Stimulated activated CD8-positive, alpha-beta memory T cell treated with anti-CD3 and anti-CD28 coated beads, Interleukin-15, amount 100 ng/mL, for 24 hours (primary cell): ENCODE data around the gene PHKG2.

Experiments used
- DNase-seq: peaks from one replicate; pipeline ENCODE4 v3.0.0-alpha.2; 2020; ENCODE audit warnings: low read depth

The PHKG2 gene

GRCh38 chr16:30775392-30776188, 27.4 kb downstream of the PHKG2 start:
- DNase-seq: peak; percentile 33

GRCh38 chr16:30777591-30778297, 29.5 kb downstream of the PHKG2 start:
- DNase-seq: no peak

- DNase-seq: no peak
These were observed 30.5 kb downstream of the PHKG2 start for GRCh38 chr16:30778549-30779244.

GRCh38 chr16:30779596-30779995, 31.4 kb downstream of the PHKG2 start:
- DNase-seq: no peak

- DNase-seq: no peak
These were observed 31.8 kb downstream of the PHKG2 start for GRCh38 chr16:30780021-30780420.

- no peak for DNase-seq
These were observed 32.3 kb downstream of the PHKG2 start for GRCh38 chr16:30780549-30780948.

GRCh38 chr16:30782486-30783279, 34.5 kb downstream of the PHKG2 start:
- no peak for DNase-seq

GRCh38 chr16:30783280-30784109, 35.3 kb downstream of the PHKG2 start:
- DNase-seq: no peak

- no peak for DNase-seq
These were observed 36.0 kb downstream of the PHKG2 start for GRCh38 chr16:30784215-30784614.

- DNase-seq: no peak
These were observed 37.2 kb downstream of the PHKG2 start for GRCh38 chr16:30785126-30786106.

- DNase-seq: no peak
These were observed 38.1 kb downstream of the PHKG2 start for GRCh38 chr16:30786115-30786935.

GRCh38 chr16:30786936-30787612, 38.8 kb downstream of the PHKG2 start, which contains the start of gene ZNF629:
ZNF629 (minus strand) TSS chr16:30787205; CDS start chr16:30784482, 2,723 bp downstream.
- no peak for DNase-seq

- DNase-seq: no peak
These were observed 39.6 kb downstream of the PHKG2 start for GRCh38 chr16:30787613-30788378.

GRCh38 chr16:30793508-30794069, 45.4 kb downstream of the PHKG2 start:
- DNase-seq: no peak

GRCh38 chr16:30794634-30795033, 46.4 kb downstream of the PHKG2 start:
- no peak for DNase-seq

GRCh38 chr16:30797670-30798309, 49.6 kb downstream of the PHKG2 start:
- DNase-seq: no peak
